Loucy (cell line): ENCODE results near the gene GDI2.

ENCODE experiments used
- H2AFZ ChIP-seq: fragments of 200-600 bp; sonication (generic); 2 replicates; pipeline ENCODE4 v1.6.0; 2016; ENCODE audit warnings: antibody characterized with exemption, mild to moderate bottlenecking, low read length, moderate library complexity
- H3F3A ChIP-seq: fragments of 200-600 bp; 2 replicates; pipeline ENCODE4 v1.6.0; 2016; ENCODE audit warnings: antibody characterized with exemption, low read depth, mild to moderate bottlenecking
- H3K27me3 ChIP-seq: fragments of 200-600 bp; sonication (generic); 2 replicates; pipeline ENCODE4 v1.6.1; 2014; ENCODE audit warnings: low read length, mild to moderate bottlenecking; ENCODE audit not compliant: insufficient read depth, poor library complexity, severe bottlenecking
- H3K36me3 ChIP-seq: fragments of 200-600 bp; sonication (generic); 2 replicates; pipeline ENCODE4 v1.6.1; 2016; ENCODE audit warnings: low read length; ENCODE audit not compliant: insufficient read depth
- H3K4me1 ChIP-seq: fragments of 200-600 bp; sonication (generic); 2 replicates; pipeline ENCODE4 v1.5.1; 2014; ENCODE audit warnings: low read length, mild to moderate bottlenecking; ENCODE audit not compliant: insufficient read depth, poor library complexity, severe bottlenecking
- H3K4me2 ChIP-seq: fragments of 200-600 bp; sonication (generic); 2 replicates; pipeline ENCODE4 v1.6.0; 2014; ENCODE audit warnings: antibody characterized with exemption, low read length, low read depth, mild to moderate bottlenecking; ENCODE audit not compliant: poor library complexity, severe bottlenecking
- H3K4me3 ChIP-seq: fragments of 200-600 bp; sonication (generic); 2 replicates; pipeline ENCODE4 v1.5.1; 2014; ENCODE audit warnings: low read length, mild to moderate bottlenecking, mixed read lengths; ENCODE audit not compliant: poor library complexity, severe bottlenecking
- H3K79me2 ChIP-seq: fragments of 200-600 bp; sonication (generic); 2 replicates; pipeline ENCODE4 v1.6.1; 2014; ENCODE audit warnings: low read length; ENCODE audit not compliant: insufficient read depth
- H3K9ac ChIP-seq: fragments of 200-600 bp; sonication (generic); 2 replicates; pipeline ENCODE4 v1.6.0; 2014; ENCODE audit warnings: mild to moderate bottlenecking, low read depth, low read length, moderate library complexity; ENCODE audit not compliant: poor library complexity, severe bottlenecking
- H3K9me2 ChIP-seq: fragments of 200-600 bp; sonication (generic); replicated peaks from 2 replicates; pipeline ENCODE4 v1.6.1; 2016; ENCODE audit warnings: low read depth, low read length, mixed read lengths
- H3K9me3 ChIP-seq: fragments of 200-600 bp; sonication (generic); 2 replicates; pipeline ENCODE4 v1.6.1; 2014; ENCODE audit warnings: mild to moderate bottlenecking, antibody characterized with exemption, low read length, low read depth; ENCODE audit not compliant: insufficient read depth
- H4K20me1 ChIP-seq: fragments of 200-600 bp; sonication (generic); 2 replicates; pipeline ENCODE4 v1.6.0; 2014; ENCODE audit warnings: antibody characterized with exemption, low read length, mild to moderate bottlenecking; ENCODE audit not compliant: insufficient read depth, poor library complexity, severe bottlenecking
- CTCF ChIP-seq: fragments of 200-600 bp; sonication (generic); conservative IDR thresholded peaks from 2 replicates; pipeline ENCODE4 v1.5.1; 2014; ENCODE audit warnings: mild to moderate bottlenecking, antibody characterized with exemption, low read length
- EZH2phosphoT487 ChIP-seq: fragments of 200-600 bp; IDR thresholded peaks from 2 replicates; pipeline ENCODE4 v1.6.1; 2018; ENCODE audit warnings: antibody characterized with exemption, mild to moderate bottlenecking, moderate library complexity, borderline replicate concordance

Gene GDI2

GRCh38 chr10:5844345-5845055, 31.3 kb upstream of the GDI2 start:
- TF ChIP-seq CTCF (no peak), EZH2phosphoT487 (no peak)
- H3F3A ChIP-seq: no peaks in the 10 kb centered on the region
- no peaks in the 10 kb centered on the region for H3K4me1 ChIP-seq
- no peaks in the 10 kb centered on the region for H3K9me3 ChIP-seq
- no peaks in the 10 kb centered on the region for H3K36me3 ChIP-seq
- H3K9ac ChIP-seq: no peak overlapping the region
- no peak overlapping the region for H3K4me2 ChIP-seq
- H3K79me2 ChIP-seq: no peaks in the 10 kb centered on the region
- H3K27me3 ChIP-seq: no peaks in the 10 kb centered on the region
- no peak overlapping the region for H2AFZ ChIP-seq
- no peak overlapping the region for H3K4me3 ChIP-seq
- H4K20me1 ChIP-seq: no peaks in the 10 kb centered on the region
- no peaks in the 10 kb centered on the region for H3K9me2 ChIP-seq

- Histone ChIP-seq H3K4me2 (no peak overlapping the region), H2AFZ (no peak overlapping the region), H4K20me1 (no peaks in the 10 kb centered on the region), H3K79me2 (no peaks in the 10 kb centered on the region), H3K36me3 (no peaks in the 10 kb centered on the region), H3K27me3 (no peaks in the 10 kb centered on the region), H3K9ac (no peak overlapping the region), H3K4me3 (no peak overlapping the region), H3K4me1 (no peaks in the 10 kb centered on the region), H3F3A (no peaks in the 10 kb centered on the region), H3K9me3 (no peaks in the 10 kb centered on the region), H3K9me2 (no peaks in the 10 kb centered on the region)
- TF ChIP-seq EZH2phosphoT487 (no peak), CTCF (no peak)
Measured at GRCh38 chr10:5843686-5844344, 30.6 kb upstream of the GDI2 start.

- Histone ChIP-seq H3F3A (no peaks in the 10 kb centered on the region), H3K27me3 (no peaks in the 10 kb centered on the region), H4K20me1 (no peaks in the 10 kb centered on the region), H3K79me2 (no peaks in the 10 kb centered on the region), H3K9me3 (no peaks in the 10 kb centered on the region), H3K4me1 (no peaks in the 10 kb centered on the region), H2AFZ (no peak overlapping the region), H3K4me2 (no peak overlapping the region), H3K9me2 (no peaks in the 10 kb centered on the region), H3K4me3 (no peak overlapping the region), H3K9ac (no peak overlapping the region), H3K36me3 (no peaks in the 10 kb centered on the region)
- TF ChIP-seq CTCF: no peak
- TF ChIP-seq EZH2phosphoT487: no peak
Measured at GRCh38 chr10:5841965-5842364, 28.7 kb upstream of the GDI2 start.
